Measurements from ENCODE around the gene NT5E.

The NT5E gene

GRCh38 chr6:85459224-85459901 is 9.5 kb downstream of the NT5E start:
- DNase-seq (ENCODE audit: extremely low read depth in 1 of 2, low read depth in 1 of 2) = no peak

- no peak for DNase-seq (ENCODE audit: extremely low read depth in 1 of 2, low read depth in 1 of 2)
These were observed 10.5 kb downstream of the NT5E start for GRCh38 chr6:85460154-85460920.

GRCh38 chr6:85460921-85461797 is 11.3 kb downstream of the NT5E start:
- DNase-seq (ENCODE audit: extremely low read depth in 1 of 2, low read depth in 1 of 2) = no peak

GRCh38 chr6:85461798-85462170 is 11.9 kb downstream of the NT5E start:
- DNase-seq (ENCODE audit: extremely low read depth in 1 of 2, low read depth in 1 of 2) = no peak

- DNase-seq (ENCODE audit: extremely low read depth in 1 of 2, low read depth in 1 of 2) = no peak
These were observed 12.8 kb downstream of the NT5E start for GRCh38 chr6:85462673-85463072.

- no peak for DNase-seq (ENCODE audit: extremely low read depth in 1 of 2, low read depth in 1 of 2)
These were observed 13.9 kb downstream of the NT5E start for GRCh38 chr6:85463621-85464259.

GRCh38 chr6:85464260-85464644 is 14.4 kb downstream of the NT5E start:
- DNase-seq (ENCODE audit: extremely low read depth in 1 of 2, low read depth in 1 of 2) = no peak

GRCh38 chr6:85464722-85465150 is 14.9 kb downstream of the NT5E start:
- DNase-seq (ENCODE audit: extremely low read depth in 1 of 2, low read depth in 1 of 2) = no peak

- no peak for DNase-seq (ENCODE audit: extremely low read depth in 1 of 2, low read depth in 1 of 2)
These were observed 15.9 kb downstream of the NT5E start for GRCh38 chr6:85465762-85466161.

- DNase-seq (ENCODE audit: extremely low read depth in 1 of 2, low read depth in 1 of 2) = no peak
These were observed 18.4 kb downstream of the NT5E start for GRCh38 chr6:85468326-85468725.

GRCh38 chr6:85469276-85470022 is 19.6 kb downstream of the NT5E start:
- no peak for DNase-seq (ENCODE audit: extremely low read depth in 1 of 2, low read depth in 1 of 2)

GRCh38 chr6:85470023-85470410 is 20.1 kb downstream of the NT5E start:
- DNase-seq (ENCODE audit: extremely low read depth in 1 of 2, low read depth in 1 of 2) = no peak

- no peak for DNase-seq (ENCODE audit: extremely low read depth in 1 of 2, low read depth in 1 of 2)
These were observed 22.9 kb downstream of the NT5E start for GRCh38 chr6:85472744-85473143.

- DNase-seq (ENCODE audit: extremely low read depth in 1 of 2, low read depth in 1 of 2) = no peak
These were observed 23.9 kb downstream of the NT5E start for GRCh38 chr6:85473748-85474147.

- no peak for DNase-seq (ENCODE audit: extremely low read depth in 1 of 2, low read depth in 1 of 2)
These were observed 26.6 kb downstream of the NT5E start for GRCh38 chr6:85476532-85476931.

GRCh38 chr6:85479208-85479607 is 29.3 kb downstream of the NT5E start:
- DNase-seq (ENCODE audit: extremely low read depth in 1 of 2, low read depth in 1 of 2) = no peak

- DNase-seq (ENCODE audit: extremely low read depth in 1 of 2, low read depth in 1 of 2) = no peak
These were observed 32.5 kb downstream of the NT5E start for GRCh38 chr6:85482206-85482904.

GRCh38 chr6:85482905-85483700 is 33.2 kb downstream of the NT5E start:
- DNase-seq (ENCODE audit: extremely low read depth in 1 of 2, low read depth in 1 of 2) = peak; percentile 59 to 68

GRCh38 chr6:85483846-85484245 is 34.0 kb downstream of the NT5E start:
- DNase-seq (ENCODE audit: extremely low read depth in 1 of 2, low read depth in 1 of 2) = no peak
